Activated CD4-positive, alpha-beta T cell treated with anti-CD3 and anti-CD28 coated beads, Interleukin-2, amount 50 U/mL, for 48 hours (primary cell): ENCODE results near the gene LAPTM5.
A peak's percentile ranks its signal among the peaks of the same experiment; 100 is the strongest.
"Not testable (repeated sequence)": the region's sequence is repeated elsewhere in the genome, so short reads cannot be mapped to it uniquely, and the experiment has no call there.

ENCODE experiments used
- DNase-seq, 2 experiments: peaks; one replicate each; pipeline ENCODE4 v3.0.0-alpha.2; 2020

The LAPTM5 gene, protein sequence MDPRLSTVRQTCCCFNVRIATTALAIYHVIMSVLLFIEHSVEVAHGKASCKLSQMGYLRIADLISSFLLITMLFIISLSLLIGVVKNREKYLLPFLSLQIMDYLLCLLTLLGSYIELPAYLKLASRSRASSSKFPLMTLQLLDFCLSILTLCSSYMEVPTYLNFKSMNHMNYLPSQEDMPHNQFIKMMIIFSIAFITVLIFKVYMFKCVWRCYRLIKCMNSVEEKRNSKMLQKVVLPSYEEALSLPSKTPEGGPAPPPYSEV

GRCh38 chr1:30757352-30758120, at the start of gene LAPTM5:
Gene LAPTM5, minus strand, starts transcription at chr1:30757774. Its CDS starts 29 bp downstream, at chr1:30757745.
- DNase-seq, result peak; percentile 67 to 70

- DNase-seq, result no peak
These were observed 49.1 kb upstream of the LAPTM5 start for GRCh38 chr1:30806381-30807317.

- DNase-seq, result no peak
These were observed 47.9 kb upstream of the LAPTM5 start for GRCh38 chr1:30805304-30806003.

GRCh38 chr1:30804822-30805221, 47.2 kb upstream of the LAPTM5 start:
- DNase-seq, result no peak

GRCh38 chr1:30804352-30804751, 46.8 kb upstream of the LAPTM5 start:
- DNase-seq, result no peak

GRCh38 chr1:30803562-30803961, 46.0 kb upstream of the LAPTM5 start:
- no peak for DNase-seq

GRCh38 chr1:30801771-30802198, 44.2 kb upstream of the LAPTM5 start:
- DNase-seq, result peak; percentile 90

GRCh38 chr1:30799233-30799511, 41.6 kb upstream of the LAPTM5 start:
- no peak for DNase-seq

GRCh38 chr1:30798389-30799232, 41.0 kb upstream of the LAPTM5 start:
- DNase-seq, result no peak

DNA sequence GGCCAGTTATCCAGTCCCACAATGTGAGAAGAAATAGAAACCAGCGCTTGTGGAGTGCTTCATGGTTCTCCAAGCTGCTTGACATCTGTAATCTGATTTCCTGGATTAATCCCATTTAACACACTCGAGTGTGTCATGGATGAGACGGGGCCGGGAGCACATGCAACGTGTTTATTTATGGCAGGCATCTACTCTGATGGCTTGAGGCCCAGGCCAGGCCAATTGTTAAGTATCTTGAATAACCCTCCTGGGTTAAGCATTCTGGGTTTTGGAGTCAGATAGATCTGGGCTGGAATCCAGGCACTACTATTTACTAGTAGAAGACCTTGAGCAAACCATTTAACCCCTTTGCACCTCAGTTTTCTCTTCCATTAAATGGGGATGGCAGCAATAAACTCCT, 37.5 kb upstream of the LAPTM5 start:
- DNase-seq, result no peak

DNA sequence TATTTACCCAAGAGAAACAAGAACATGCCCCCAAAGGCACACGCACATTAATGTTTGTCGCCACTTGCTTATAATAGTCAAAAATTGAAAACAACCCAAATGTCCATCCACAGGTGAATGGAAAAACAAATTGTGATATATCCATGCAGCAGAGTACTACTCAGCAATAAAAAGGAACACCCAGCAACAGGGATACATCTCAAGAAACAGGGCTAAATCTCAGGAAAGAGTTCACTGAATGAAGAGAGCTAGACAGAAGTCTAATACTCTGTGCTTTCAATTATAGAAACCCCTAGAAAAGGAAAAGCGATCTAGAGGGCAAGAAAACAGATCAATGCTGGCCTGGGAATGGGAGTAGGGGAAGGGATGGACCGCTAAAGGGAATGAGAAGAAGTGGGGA, 36.7 kb upstream of the LAPTM5 start:
- no peak for DNase-seq

DNA sequence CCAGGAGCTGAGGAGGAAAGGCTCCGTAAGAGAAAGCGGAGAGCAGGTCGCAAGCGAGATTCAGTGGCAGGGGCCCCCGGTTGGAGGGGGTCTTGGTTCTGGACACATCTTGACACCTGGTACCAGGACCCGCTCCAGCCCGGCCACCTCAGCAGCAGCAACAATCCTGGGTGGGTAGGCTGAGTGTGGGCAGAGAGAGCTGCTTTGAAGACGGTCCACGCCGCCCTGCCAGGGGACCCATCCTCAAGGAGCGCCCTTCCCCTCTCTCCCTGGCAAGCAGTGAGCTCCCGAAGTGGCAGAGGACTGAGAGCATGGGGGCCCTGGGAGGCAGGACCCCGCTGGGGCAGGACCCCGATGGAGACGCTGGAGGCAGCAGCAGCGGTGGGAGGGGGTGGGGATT, 35.6 kb upstream of the LAPTM5 start:
- DNase-seq, result no peak

DNA sequence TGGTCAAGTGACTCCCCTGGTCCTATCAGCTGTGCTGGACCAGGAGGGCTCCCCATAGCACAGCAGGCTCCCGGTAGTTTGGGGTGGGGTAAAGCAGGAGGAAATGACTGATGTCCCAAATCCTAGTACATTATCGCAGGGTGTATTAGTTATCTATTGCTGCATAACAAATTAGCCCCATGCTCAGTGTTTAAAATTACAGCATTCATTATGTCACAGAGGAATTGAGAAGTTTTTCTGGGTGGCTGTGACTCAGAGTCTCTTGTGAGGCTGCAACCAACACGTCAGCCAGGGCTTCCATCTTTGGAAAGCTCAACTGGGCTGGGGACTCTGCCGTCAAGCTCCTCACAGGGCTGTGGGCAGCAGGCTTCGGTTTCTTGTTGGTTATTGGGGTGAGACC, 34.3 kb upstream of the LAPTM5 start:
- no peak for DNase-seq

DNA sequence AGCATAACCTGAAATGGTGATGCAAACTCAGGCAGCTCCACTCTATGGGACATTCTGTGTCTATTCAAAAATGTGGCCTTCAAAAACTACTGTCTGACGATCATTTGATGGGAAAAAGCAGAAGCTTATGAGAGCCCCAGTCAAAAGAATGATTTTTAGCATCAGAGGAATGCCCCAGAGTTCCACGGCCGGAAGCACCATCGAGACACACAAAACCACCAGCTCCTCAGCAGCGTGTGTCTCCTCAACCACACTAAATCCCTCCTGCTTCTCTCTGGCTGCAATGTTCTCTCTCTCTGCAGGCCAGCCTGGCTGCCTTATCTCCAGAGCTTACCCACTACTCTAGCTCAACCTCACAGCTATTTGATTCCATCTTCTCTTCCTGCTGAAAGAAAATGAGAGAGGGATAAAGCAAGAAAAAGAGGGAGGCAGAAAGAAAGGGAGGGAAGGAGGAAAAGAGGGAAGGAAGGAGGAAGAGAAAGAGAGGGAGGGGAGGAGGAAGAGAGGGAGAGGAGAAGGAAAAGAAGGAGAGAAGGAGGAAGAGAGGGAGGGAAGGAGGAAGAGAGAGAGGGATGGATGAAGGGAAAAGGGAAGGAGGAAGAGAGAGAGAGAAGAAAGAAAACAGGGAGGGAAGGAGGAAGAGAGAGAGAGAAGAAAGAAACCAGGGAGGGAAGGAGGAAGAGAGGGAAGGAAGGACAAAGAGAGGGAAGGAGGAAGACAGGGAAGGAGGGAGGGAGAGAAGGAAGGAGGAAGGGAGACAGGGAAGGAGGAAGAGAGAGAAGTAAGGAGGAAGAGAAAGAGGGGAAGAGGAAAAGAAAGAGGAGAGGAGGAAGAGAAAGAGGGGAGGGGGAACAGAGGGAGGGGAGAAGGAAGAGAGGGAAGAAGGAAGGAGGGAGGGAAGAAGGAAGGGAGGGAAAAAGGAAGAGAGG, 33.5 kb upstream of the LAPTM5 start:
- peak in 1 of 2 experiments; percentile 19 for DNase-seq

DNA sequence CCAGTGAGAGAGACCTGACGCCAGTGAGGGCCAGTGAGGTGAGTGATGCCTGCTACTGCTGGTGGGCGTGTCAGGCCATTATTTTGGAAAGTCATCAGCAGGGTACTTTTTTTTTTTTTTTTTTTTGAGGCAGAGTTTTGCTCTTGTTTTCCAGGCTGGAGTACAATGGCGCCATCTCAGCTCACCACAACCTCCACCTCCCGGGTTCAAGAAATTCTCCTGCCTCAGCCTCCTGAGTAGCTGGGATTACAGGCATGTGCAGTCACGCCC, 32.6 kb upstream of the LAPTM5 start:
- not testable (repeated sequence) for DNase-seq

DNA sequence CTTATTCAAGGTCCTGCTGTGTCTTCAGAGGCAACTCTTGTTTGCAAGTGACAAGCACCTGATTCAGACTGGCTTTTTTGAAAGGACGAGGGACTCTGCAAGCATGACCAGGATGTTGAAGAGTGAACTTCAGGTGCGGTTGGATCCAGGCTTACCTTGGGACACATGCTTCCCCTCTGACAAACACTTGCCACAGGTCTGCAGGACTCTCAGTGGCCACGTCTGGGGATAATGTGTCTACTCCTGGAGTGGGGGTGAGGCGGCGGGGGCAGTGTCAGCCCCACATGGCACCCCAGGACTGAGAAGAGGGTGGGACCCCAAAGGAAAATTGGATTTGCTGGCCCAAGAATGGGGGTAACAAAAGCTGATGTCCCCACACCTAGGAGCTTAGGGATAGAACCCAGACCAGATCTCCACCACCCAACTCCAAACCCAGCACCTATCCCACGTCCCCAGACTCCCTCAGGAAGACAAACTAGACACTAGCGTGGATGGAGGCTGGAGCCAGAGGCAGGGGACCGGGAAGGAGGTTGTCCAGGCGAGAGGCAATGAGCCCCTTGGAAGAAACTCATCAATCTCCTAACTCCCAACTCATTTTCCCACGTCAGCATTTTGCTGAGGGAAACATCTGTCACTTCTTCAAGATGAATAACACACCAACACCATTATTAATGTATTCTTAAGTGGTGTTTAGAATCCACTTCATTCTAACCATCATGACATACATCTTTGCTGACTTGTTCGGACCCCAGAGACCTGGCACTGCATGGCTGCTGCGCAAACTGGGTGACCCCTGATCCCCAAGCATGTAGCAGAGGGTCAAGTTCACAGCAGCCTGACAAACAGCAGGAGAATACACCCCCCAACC, 32.0 kb upstream of the LAPTM5 start:
- DNase-seq, result no peak

DNA sequence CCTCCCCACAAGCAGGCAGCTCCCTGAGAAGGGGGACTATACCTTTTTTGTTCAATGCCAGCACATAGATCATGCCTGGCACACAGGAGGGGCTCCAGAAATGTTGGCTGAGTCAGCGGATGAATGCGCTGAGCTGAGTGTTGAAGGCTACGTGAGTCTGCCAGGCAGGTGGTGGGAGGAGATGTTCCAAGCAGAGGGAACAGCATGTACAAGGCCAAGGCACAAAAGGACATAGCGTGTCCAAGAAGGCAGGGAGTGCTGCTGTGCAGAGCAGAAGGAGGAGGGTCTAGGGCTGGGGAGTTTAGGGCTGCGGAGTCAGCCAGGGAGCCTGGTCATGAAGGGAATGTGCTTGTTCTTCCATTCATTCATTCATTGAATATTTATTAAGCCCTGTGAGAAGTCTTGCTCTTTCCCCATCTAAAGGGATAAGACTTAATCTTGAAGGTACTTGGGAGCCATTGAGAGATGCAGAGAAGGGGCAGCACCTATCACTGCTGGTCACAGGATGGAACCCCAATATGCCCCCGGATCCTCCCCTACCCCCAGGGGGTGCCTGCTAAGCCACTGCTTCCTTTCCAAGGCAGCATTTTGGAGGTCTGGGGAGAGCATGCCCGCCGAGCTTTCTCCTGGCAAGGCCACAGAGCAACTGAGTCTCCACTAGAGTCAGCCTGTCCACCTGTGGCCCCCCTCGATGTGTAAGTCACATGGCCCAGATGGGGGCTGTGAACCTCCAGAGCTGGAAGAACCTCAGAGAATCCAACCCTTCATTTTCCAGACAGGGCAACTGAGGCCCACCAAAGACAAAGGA, 31.2 kb upstream of the LAPTM5 start:
- DNase-seq, result no peak

DNA sequence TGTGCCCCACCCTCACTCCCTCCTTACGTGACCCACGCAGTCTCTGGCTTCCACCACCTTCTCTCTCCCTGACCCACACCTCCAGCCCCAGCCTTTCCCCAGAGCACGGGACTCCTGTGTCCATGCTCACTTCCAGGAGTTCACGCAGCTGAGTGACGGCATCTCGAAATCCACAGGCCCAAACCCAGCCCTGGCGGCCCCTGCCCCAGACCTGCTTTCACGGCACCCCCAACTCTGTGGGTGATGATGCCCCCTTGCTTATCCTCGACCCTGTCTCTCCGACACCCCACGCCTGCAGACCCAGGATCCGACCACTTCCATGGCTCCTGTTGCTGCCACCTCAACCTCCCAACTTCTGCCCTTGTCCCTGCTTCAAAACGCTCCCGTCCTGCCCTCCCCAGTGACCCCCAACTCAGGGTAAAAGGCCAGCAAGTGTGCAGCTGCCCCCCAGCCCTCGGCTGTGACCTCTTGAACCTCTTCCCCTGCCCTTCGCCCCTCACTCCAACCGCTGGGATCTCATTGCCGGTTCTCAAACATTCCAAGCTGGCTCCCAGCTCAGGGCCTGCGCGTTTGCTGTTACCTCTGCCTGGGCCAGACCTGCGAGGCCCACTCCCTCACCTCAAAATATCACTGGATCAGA, 30.4 kb upstream of the LAPTM5 start:
- DNase-seq, result no peak

DNA sequence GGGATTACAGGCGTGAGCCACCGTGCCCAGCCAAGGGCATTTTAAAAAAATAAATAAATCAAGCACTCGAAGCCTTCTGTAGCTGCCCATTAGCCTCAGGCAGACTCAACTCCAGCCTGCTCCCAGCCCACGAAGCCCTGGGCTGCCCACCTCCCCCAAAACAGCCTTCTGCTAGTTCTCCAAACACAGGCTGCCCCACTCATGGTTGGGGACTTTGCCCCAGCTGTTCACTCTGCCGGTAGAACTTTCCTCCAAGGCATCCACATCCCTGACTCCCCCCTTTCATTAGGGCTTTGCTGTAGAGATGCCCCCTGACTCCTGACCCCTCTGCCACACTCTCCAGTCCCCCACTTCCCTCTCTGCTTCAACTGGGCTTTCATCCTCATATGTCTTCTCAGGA, 29.7 kb upstream of the LAPTM5 start:
- DNase-seq, result no peak
